A549 (cell line): ENCODE data around the gene CNTN1. TPM values are rescaled to one million over a fixed set of nuclear protein-coding genes. Genes with fewer than 3 reads are reported as not detected.

ENCODE experiments used
- ATAC-seq, 2 experiments: fragments of 200-7000 bp in 1 of 2; fragments of >200 bp in 1 of 2; cut with Nextera tagmentation in 1 of 2; cut with Tn5 transposase in 1 of 2; 3 replicates each; pipeline versions ENCODE4 v1.8.0 to v1.9.1; 2018 to 2020; ENCODE audit warnings: mild to moderate bottlenecking in 1 of 2, moderate library complexity in 1 of 2
- CTCF ChIA-PET: fragments of 300-600 bp; sonication (Branson Sonifier 250); formaldehyde crosslinking; extraction: SDS; loops from one replicate; lab custom pipeline; 2021; ENCODE audit warnings: antibody characterized with exemption, inconsistent platforms; lab: Yijun Ruan, JAX
- POLR2A ChIA-PET: fragments of 350-600 bp; formaldehyde crosslinking; extraction: SDS; loops from one replicate; lab custom pipeline; 2021; ENCODE audit warnings: antibody characterized with exemption, inconsistent platforms; lab: Yijun Ruan, JAX
- DNase-seq, 2 experiments: peaks; one replicate each; pipeline versions ENCODE4 v3.0.0 to v3.0.0-alpha.2; 2011 to 2016; ENCODE audit warnings: low read depth in 1 of 2, low spot score in 1 of 2
- FAIRE-seq: peaks from 2 replicates; lab custom pipeline; 2011; peaks lifted over from hg19 to GRCh38; lab: Jason Lieb, UNC
- H3K27ac ChIP-seq, 2 experiments: fragments of >200 bp; sonication (Bioruptor Twin); formaldehyde crosslinking; 3 replicates each; pipeline ENCODE4 v1.5.1; 2016 to 2017
- H3K4me1 ChIP-seq: fragments of >200 bp; sonication (Bioruptor Twin); formaldehyde crosslinking; 3 replicates; pipeline ENCODE4 v1.6.1; 2016
- H3K4me2 ChIP-seq: fragments of >200 bp; sonication (Bioruptor Twin); formaldehyde crosslinking; 3 replicates; pipeline ENCODE4 v1.6.1; 2016
- H3K4me3 ChIP-seq: fragments of >200 bp; sonication (Bioruptor Twin); formaldehyde crosslinking; 3 replicates; pipeline ENCODE4 v1.5.1; 2016
- H3K9me3 ChIP-seq: fragments of >200 bp; sonication (Bioruptor Twin); formaldehyde crosslinking; 3 replicates; pipeline ENCODE4 v1.6.1; 2016
- BHLHE40 ChIP-seq: IDR thresholded peaks from 2 replicates; pipeline ENCODE4 v1.6.1; 2012; ENCODE audit warnings: low read depth, low read length, inconsistent platforms
- EP300 ChIP-seq, 2 experiments: fragments of >200 bp; sonication (Bioruptor Twin); formaldehyde crosslinking; IDR thresholded peaks; 2 replicates in 1 of 2; 3 replicates in 1 of 2; pipeline ENCODE4 v1.6.1; 2016 to 2017
- FOSL2 ChIP-seq, 2 experiments: fragments of 450-650 bp in 1 of 2; fragments of >200 bp in 1 of 2; sonication (Bioruptor Twin) in 1 of 2; formaldehyde crosslinking; IDR thresholded peaks; 2 replicates each; pipeline versions ENCODE4 v1.5.0 to v1.6.1; 2016 to 2020; ENCODE audit warnings: mild to moderate bottlenecking in 1 of 2, moderate library complexity in 1 of 2
- FOXS1 ChIP-seq: fragments of 250-450 bp; sonication (Bioruptor Pico); IDR thresholded peaks from 2 replicates; pipeline ENCODE4 v1.5.0; 2020; ENCODE audit warnings: mild to moderate bottlenecking, moderate library complexity
- HES2 ChIP-seq: fragments of >200 bp; sonication (Bioruptor Twin); formaldehyde crosslinking; IDR thresholded peaks from 2 replicates; pipeline ENCODE4 v1.6.1; 2016
- HOXA7 ChIP-seq: fragments of 250-450 bp; sonication (Bioruptor Pico); IDR thresholded peaks from 2 replicates; pipeline ENCODE4 v1.5.0; 2020; ENCODE audit warnings: mild to moderate bottlenecking, moderate library complexity
- JUN ChIP-seq, 2 experiments: fragments of >200 bp; sonication (Bioruptor Twin); formaldehyde crosslinking; IDR thresholded peaks; 2 replicates in 1 of 2; 3 replicates in 1 of 2; pipeline ENCODE4 v1.6.1; 2016 to 2017
- JUNB ChIP-seq: fragments of >200 bp; sonication (Bioruptor Twin); formaldehyde crosslinking; IDR thresholded peaks from 2 replicates; pipeline ENCODE4 v1.6.1; 2016
- KDM1A ChIP-seq: fragments of 200-600 bp; sonication (generic); IDR thresholded peaks from 2 replicates; pipeline ENCODE4 v1.6.1; 2016; ENCODE audit warnings: low read depth, mild to moderate bottlenecking
- PHF8 ChIP-seq: fragments of 200-600 bp; sonication (generic); IDR thresholded peaks from 2 replicates; pipeline ENCODE4 v1.6.1; 2016; ENCODE audit warnings: low read depth, mild to moderate bottlenecking, antibody characterized with exemption, moderate library complexity, borderline replicate concordance
- POLR2AphosphoS2 ChIP-seq: conservative IDR thresholded peaks from 2 replicates; pipeline ENCODE4 v1.6.1; 2012; ENCODE audit warnings: low read length, improper control_type of control experiment, inconsistent platforms
- RAD21 ChIP-seq, 2 experiments: fragments of >200 bp in 1 of 2; sonication (Bioruptor Twin) in 1 of 2; formaldehyde crosslinking in 1 of 2; IDR thresholded peaks in 1 of 2; conservative IDR thresholded peaks in 1 of 2; 2 replicates in 1 of 2; 3 replicates in 1 of 2; pipeline ENCODE4 v1.6.1; 2012 to 2018; ENCODE audit warnings: inconsistent platforms in 1 of 2
- RARB ChIP-seq: fragments of 250-450 bp; sonication (Bioruptor Pico); IDR thresholded peaks from 2 replicates; pipeline ENCODE4 v1.8.0; 2021; ENCODE audit warnings: mild to moderate bottlenecking, moderate library complexity
- REST ChIP-seq: fragments of 200-600 bp; sonication (generic); IDR thresholded peaks from 2 replicates; pipeline ENCODE4 v1.6.1; 2016; ENCODE audit warnings: antibody characterized with exemption, mild to moderate bottlenecking, moderate library complexity
- SREBF2 ChIP-seq: fragments of 450-650 bp; IDR thresholded peaks from 2 replicates; pipeline ENCODE4 v1.6.1; 2014; ENCODE audit warnings: mild to moderate bottlenecking, moderate library complexity
- TP53 ChIP-seq: fragments of 250-450 bp; sonication (Bioruptor Pico); IDR thresholded peaks from 2 replicates; pipeline ENCODE4 v1.5.0; 2021; ENCODE audit warnings: mild to moderate bottlenecking, moderate library complexity
- USF2 ChIP-seq: fragments of 450-650 bp; IDR thresholded peaks from 2 replicates; pipeline ENCODE4 v1.6.1; 2014; ENCODE audit warnings: antibody characterized with exemption
- ZSCAN20 ChIP-seq: fragments of 250-450 bp; sonication (Bioruptor Pico); IDR thresholded peaks from 2 replicates; pipeline ENCODE4 v1.8.0; 2022; ENCODE audit warnings: mild to moderate bottlenecking, moderate library complexity
- WGBS: methylation state at CpG from one replicate; pipeline ENCODE4 v1.1.6; 2017; ENCODE audit errors: missing lambda C conversion rate; 5-methylcytosine and 5-hydroxymethylcytosine counted together
- polyA plus RNA-seq, 4 experiments: library from polyadenylated mRNA; depleted of rRNA in 3 of 4; stranded (reverse); fragments of >200 nt; fragmentation: RNase III in 1 of 4; extraction: RNeasy Plus Mini Kit Qiagen cat#74134 plus additional on column Dnase treatment in 1 of 4; gene quantifications; 2 replicates in 3 of 4; 3 replicates in 1 of 4; pipeline ENCODE4 v1.2.3, GENCODE V29; 2011 to 2017
- TF ChIP-seq, protein P1 (sequence below): fragments of 250-450 bp; sonication (Bioruptor Pico); IDR thresholded peaks from 2 replicates; pipeline ENCODE4 v1.5.0; 2021; ENCODE audit warnings: mild to moderate bottlenecking, moderate library complexity, borderline replicate concordance
- TF ChIP-seq, protein P2 (sequence below): fragments of 150-350 bp; IDR thresholded peaks from 2 replicates; pipeline ENCODE4 v1.6.1; 2014; ENCODE audit warnings: low read depth, mild to moderate bottlenecking, low read length

Gene CNTN1
- polyA plus RNA-seq, 2 of the 4 experiments (the other 2 are of a cell fraction): 69.7 to 175 TPM

DNA sequence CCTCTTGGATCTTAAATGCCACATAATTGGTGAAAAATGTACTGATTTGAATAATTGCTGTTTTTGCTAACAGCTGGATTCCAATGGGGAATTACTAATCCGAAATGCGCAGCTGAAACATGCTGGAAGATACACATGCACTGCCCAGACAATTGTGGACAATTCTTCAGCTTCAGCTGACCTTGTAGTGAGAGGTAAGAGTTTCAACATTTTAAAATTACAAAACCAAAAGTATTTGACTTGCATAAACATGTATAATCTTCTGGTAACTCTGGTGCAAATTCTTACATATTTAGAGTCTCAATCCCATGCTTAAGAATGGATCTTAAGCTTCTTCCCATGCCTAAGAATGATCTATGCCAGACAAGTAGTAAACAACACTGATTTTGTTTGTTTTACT, 266.8 kb downstream of the CNTN1 start:
- Histone ChIP-seq H3K4me1 (no peaks in the 10 kb centered on the region), H3K9me3 (no peaks in the 10 kb centered on the region)
- TF ChIP-seq PHF8 (no peak), RAD21 (conservative IDR thresholded peaks at IDR 0.05 in 1 of 2, IDR thresholded peaks at IDR 0.05 in 1 of 2) (no peak), POLR2AphosphoS2 (no peak), BHLHE40 (no peak), FOSL2 (IDR thresholded peaks at IDR 0.05) (no peak), FOSL2 (CRISPR knock-in tag; IDR thresholded peaks at IDR 0.05) (no peak), SREBF2 (no peak), HES2 (no peak), TP53 (CRISPR knock-in tag) (no peak), ZSCAN20 (CRISPR knock-in tag) (no peak), EP300 (IDR thresholded peaks at IDR 0.05) (no peak), REST (no peak), HOXA7 (no peak), FOXS1 (CRISPR knock-in tag) (no peak), KDM1A (no peak), JUNB (no peak), USF2 (no peak), JUN (IDR thresholded peaks at IDR 0.05) (no peak), RARB (CRISPR knock-in tag) (no peak)
- TF ChIP-seq, protein P1, sequence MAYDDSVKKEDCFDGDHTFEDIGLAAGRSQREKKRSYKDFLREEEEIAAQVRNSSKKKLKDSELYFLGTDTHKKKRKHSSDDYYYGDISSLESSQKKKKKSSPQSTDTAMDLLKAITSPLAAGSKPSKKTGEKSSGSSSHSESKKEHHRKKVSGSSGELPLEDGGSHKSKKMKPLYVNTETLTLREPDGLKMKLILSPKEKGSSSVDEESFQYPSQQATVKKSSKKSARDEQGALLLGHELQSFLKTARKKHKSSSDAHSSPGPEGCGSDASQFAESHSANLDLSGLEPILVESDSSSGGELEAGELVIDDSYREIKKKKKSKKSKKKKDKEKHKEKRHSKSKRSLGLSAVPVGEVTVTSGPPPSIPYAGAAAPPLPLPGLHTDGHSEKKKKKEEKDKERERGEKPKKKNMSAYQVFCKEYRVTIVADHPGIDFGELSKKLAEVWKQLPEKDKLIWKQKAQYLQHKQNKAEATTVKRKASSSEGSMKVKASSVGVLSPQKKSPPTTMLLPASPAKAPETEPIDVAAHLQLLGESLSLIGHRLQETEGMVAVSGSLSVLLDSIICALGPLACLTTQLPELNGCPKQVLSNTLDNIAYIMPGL (CRISPR knock-in tag): no peak
- TF ChIP-seq, protein P2, sequence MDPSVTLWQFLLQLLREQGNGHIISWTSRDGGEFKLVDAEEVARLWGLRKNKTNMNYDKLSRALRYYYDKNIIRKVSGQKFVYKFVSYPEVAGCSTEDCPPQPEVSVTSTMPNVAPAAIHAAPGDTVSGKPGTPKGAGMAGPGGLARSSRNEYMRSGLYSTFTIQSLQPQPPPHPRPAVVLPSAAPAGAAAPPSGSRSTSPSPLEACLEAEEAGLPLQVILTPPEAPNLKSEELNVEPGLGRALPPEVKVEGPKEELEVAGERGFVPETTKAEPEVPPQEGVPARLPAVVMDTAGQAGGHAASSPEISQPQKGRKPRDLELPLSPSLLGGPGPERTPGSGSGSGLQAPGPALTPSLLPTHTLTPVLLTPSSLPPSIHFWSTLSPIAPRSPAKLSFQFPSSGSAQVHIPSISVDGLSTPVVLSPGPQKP: no peak
- TF ChIP-seq, all 56 proteins: peak for 0
- FAIRE-seq: no peak
- Histone ChIP-seq H3K4me2 (no peak overlapping the region), H3K27ac (no peak overlapping the region), H3K4me3 (no peak overlapping the region)
- no peak for ATAC-seq
- DNase-seq: no peak
- 94% methylated on average over 2 of the region's 2 CpGs for WGBS
- ChIA-PET CTCF (interaction anchor here (0.6 to 2.4 kb wide), 2 partner anchors 10 to 13 kb away, joined by 3 to 7 read pairs; no protein-coding TSS in a partner anchor), POLR2A (no interaction called here)
